ENCODE results near the gene SMIM5. TPM values are rescaled to one million over a fixed set of nuclear protein-coding genes. Genes with fewer than 3 reads are reported as not detected.

Gene SMIM5
- polyA plus RNA-seq, 12 donors: 5.3 to 12.2 (median 7.5) TPM; not detected in 1

DNA sequence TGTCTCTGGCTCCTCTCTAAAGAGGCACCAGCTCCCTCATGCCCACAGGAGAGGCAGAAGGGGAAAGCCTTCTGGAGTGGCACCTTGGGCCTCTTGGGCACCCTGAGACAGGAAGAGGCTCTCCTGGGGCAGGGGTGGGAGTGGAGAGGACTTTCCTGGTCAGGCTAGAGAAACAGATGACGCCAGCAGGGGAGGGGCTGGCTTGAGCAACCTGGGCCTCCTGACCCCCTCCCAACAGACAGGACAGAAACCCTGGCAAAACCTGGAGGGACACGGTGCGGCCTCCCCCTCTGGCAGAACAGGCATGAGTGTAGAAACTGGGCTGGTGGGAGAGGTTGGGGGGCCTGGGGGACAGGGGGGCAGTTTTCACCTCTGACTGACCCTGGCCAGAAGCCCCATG lies 6.1 kb downstream of the SMIM5 start:
- DNase-seq: no peak

DNA sequence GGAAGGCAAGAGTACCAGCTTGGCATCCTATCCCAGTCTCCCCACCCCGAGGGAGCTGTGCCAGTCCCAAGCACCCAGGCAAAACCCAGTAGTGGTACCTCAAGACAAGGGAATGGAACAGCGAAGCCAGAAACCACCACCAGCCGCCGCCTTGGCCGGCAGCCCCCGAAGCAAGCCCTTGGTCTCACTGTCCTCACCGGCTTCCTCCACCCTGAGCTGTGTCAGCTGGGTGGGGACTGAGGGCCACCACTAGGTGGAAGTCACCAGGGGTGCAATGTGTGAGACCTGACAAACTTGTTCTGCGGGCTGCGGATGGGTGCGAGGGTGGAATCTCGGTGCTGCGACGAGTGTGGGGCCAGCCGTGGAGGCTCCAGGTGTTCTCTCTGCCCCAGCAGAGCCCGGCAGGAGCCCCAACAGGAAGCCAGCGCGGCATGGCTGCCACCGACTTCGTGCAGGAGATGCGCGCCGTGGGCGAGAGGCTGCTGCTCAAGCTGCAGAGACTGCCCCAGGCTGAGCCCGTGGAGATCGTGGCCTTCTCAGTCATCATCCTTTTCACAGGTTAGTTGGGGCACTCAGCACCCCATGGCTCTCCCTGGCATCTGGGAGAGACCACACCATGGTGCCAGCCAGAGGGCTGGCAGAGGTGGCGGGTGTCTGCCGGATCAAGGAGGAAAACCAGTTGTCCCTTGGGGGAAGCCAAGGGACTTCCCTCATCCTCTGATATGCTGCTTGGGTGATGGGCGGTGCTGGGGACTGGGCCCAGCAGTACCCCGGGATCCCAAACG lies 6.7 kb downstream of the SMIM5 start:
- DNase-seq: no peak

DNA sequence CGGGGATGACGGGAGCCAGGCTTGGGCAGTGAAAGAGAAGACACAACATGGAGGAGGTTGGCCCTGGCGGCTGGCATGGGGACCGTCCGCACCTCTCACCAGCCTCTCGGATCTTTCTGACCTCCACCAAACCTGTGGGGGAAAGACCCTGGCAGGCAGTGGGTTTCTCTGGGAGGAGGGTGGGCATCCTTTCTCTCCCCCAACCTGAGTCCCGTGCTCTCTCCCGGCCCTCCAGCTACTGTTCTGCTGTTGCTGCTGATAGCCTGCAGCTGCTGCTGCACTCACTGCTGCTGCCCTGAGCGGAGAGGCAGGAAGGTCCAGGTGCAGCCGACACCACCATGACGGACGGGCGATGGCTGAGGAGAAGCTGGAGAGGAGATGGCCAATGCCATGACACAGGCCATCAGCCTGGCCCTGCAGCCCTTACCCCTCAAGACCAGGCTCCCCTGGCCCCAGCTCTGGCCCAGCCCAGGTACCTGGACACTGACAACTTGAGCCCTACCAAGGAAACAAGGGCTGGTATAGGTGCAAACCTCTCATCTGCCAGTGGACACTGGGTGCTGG lies 7.4 kb downstream of the SMIM5 start:
- DNase-seq: no peak

DNA sequence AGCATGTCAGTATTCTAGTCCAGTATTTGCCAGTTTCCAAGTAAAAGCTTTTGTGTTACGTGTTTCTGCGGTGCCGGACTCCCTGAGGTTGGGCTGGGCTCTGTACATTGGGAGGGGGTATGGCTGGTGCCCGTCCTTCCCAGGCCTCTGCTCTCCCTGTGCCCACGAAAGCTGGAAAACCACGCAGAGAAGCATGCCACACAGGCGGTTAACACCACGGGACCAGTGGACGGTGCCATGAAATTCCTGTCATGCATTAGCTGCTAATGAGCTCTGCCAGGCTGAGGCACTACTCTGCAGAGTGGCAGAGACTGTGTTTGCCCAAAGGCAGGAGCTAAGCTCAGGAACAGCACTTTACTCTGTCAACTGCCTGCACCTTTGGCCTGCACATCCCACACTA lies 8.1 kb downstream of the SMIM5 start:
- no peak for DNase-seq

DNA sequence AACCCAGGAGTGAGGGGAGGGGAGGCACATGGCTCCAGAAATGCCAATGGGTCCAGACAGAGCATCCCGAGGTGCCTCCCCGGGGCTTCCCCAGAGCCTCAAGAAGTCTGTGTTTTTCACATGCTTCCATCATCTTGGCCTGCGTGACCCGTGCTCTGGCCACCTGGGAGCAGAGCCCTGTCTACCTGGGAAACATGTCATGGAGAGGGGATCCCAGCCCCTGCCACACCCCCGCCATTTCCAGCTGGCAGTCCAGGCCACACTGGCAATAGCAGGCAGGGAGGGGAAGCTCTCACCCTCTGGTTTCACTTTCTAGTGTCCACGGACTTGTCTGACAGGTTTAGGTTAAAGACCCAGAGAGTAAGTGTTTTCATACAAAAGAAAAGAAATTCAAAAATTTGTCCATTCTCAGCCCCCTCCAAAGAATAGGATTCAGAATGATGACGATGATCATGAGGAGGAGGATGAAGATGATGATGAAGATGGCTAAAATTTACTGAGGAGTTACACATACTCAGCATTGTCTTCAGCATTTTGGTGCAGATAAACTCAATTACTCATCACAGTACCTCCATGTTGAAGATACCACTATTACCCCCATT lies 9.0 kb downstream of the SMIM5 start:
- DNase-seq: no peak

DNA sequence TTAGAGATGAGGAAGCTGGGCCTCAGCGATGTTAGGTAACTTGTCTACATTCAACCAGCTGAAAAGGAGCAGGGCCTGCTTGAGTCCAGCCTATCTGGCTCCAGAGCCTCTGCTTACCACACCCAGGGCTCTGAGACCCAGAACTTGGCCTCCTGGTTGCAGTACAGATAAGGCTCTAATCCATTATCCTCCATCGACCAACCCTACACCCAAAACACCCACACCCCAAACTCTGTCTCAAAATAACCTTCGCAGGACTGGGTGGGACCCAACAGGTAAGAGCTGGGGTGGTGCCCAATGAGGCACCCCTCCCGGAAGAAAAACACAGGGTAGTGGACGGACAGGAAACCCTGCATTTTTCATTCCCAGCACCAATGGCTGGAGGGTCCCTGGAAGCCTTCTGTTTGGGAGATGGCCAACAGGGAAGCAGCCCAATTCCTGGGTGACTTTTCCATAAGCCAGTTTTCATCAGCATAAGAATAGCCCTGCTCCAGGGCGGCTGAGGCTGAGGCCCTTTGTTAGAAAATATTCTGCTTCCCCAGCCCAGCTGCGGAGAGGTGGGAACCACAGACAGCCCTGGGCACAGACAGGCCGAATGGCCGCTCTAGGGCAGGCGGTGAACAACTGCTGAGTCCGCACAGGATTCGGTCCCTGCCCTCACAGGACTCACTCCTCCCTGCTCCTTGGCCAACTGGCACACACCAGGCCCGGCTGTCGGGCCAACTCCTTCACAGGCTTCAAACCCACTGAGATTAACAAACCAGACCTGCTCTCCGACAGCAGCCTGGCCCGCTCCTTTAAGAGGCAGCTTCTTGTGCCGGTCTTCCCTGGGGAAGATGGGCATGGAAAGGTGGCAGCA lies 9.8 kb downstream of the SMIM5 start:
- no peak for DNase-seq

DNA sequence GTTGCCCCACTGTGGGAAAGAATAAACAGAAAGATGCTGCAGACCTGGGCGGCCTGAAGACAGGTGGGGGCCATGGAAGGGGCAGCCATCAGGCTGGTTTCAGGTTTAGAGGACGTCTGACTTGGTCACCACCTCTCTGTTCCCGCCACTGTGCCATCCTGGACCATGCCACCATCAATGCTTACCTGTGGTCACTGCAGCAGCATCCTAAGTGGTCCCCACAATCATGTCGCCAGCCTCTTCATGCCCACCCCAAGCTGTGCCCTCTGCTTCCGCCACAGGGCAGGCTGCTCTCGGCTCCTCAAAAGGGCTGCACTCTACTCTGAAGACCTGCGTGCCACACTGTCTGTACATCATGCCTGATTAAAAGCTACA lies 10.4 kb downstream of the SMIM5 start:
- DNase-seq: no peak

DNA sequence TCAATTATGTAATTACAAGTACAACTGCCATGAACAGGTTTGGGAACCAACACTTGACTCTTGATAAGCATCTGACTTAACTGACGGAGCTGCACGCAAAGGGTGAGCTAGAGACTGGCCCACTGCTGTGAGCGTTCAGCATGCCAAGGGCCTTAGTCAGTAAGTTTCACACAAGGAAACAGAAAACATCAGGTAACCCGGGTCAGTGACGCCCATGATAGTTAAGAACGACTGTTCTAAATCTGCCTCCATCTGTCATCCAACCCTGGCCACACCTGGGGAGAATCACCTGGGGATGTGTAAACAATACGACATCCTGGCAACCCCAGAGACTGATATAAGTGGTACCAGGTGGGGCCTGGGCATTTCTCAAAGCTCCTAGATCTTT lies 12.3 kb downstream of the SMIM5 start:
- no peak for DNase-seq

DNA sequence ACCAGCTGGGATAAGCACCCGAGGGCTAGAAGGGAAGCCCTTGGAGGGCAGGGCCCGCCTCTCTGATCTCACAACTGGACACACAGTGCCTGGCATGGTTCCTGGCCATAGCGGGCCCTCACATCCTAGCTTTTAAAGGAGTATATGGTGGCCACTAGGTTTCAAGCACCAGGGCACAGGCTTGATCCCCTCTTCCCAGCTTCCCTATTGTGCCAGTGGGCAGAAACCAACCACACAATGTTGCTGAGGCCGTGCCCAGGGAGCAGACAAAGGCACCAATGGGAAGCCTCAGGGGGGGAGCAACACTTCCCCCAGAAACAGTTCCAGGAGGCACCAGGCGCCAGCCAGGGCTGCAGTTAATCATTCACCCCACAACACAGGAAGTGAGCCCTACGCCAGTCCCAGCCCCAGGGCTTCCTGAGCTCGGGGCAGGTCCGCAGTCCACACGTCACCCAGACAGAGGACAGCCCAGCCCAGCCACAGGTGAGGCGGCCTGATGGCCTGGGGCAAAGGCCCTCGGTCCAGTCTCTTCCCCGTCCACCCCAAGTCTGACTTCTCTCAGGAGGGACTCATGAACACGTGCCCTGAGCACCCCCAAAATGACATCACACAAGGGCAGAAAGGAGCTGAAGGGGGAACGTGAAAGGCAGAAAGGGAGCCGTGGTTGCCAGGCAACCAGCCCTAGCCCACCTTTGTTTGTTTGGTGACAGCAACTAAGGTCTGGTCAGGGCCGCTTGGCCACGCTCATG lies 12.8 kb downstream of the SMIM5 start:
- DNase-seq: no peak

DNA sequence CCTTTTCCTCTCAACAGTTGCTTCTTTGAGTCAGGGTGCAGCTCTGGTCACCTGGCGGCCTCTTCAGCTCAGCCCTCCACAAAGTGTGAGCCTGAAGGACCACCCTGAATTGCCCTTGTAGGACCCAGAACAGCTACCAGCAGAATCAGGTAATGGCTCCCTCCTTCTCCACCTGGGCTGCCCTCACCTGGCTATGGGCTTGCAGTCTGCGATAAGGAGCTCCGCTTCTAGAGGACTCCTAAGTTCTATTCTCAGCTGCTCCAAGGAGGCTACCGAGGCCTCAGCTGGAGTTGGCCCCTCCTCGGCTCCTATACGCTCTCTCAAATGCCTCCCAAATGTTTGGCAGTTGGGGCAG lies 13.4 kb downstream of the SMIM5 start:
- DNase-seq: no peak

DNA sequence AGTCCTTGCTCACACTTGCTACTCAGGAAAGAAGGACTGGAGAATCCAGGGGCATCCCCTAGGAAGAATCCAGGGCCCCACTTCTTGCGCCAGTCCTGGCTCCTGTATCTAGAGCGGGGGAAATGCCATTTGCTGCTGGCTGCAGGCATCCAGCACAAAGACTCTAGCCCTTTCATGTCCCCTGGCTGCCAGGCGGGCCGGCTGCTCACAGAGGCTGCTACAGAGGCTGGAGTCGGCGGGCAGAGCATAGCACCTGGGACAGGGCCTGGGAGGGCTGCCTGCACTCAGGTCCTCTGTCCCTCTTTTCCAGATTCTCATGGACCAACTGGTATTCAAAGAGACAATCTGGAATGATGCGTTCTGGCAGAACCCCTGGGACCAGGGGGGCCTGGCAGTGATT lies 13.8 kb downstream of the SMIM5 start:
- no peak for DNase-seq

DNA sequence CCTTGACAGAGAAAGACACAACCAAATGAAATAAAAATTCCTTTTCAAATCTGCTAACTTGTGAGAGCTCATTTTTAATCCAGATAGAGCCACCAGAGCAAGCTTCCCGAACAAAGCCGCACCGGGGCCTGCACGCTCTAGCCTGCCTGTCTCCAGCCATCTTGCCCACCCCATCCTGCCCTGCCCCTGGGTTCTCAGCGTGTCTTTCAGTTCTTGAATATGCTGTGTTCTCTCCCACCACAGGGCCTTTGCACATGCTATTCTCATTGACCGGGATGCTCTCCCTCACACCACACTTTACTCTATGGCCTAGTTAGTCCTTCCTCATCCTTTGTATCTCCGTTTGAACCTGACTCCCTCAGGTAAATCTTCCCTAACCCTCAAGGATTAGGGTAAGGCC lies 14.7 kb downstream of the SMIM5 start:
- DNase-seq: no peak

DNA sequence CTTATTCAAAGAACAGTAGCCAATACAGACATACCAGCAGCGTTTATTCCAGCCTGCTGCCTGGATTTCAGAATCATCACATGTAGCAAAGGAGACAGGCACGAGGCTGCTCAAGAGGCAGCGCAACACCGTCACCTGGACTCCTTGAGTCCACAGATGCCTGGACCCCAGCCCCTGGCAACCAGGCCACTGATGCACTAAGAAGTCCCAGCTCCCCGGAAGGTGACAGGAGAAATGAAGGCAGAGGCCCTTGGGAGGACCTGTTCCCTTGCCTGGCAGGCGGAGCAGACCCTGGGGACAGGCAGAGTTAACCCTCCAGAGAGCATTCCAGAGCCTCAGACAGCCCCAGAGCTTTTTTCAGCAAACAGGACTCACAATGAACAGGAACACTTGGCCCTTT lies 16.5 kb downstream of the SMIM5 start:
- no peak for DNase-seq

DNA sequence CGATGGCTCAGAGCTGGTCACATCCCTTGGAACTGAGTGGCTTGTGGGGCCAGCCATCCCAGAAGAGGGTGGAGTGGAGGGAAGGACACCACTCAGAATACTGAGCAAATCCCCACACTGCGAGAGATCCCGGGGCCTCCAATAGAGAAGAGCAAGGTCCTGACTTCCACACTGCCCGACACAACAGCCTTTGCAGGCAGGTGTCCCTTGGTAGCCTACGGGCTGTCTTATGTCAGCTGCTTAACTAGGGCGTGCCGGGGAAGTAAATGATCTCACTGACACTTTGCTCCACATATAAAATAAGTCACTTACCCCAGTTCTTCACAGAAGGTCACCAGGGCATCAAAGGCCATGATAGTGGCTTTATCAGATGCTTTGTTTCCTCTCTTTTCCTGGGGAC lies 17.6 kb downstream of the SMIM5 start:
- DNase-seq: no peak

DNA sequence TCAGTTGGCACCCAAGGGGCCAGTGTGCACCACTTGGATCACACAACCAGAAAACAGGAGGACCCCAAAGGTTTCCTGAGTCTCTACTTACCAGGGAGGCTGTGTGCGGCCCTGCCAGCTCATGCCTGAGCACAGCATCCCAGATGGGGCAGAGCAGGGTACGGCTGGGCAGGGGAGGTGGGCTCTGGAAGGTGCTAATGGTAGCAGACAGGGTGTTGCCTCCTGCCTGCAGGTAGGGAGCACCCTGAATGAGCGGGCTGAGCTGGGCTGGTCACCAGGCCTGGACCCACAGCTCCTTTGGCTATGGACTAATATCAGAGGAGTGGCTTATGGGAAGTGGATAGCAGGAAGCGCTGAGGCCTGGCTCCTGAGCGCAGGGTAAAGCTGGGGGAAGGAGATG lies 19.1 kb downstream of the SMIM5 start:
- DNase-seq: no peak

DNA sequence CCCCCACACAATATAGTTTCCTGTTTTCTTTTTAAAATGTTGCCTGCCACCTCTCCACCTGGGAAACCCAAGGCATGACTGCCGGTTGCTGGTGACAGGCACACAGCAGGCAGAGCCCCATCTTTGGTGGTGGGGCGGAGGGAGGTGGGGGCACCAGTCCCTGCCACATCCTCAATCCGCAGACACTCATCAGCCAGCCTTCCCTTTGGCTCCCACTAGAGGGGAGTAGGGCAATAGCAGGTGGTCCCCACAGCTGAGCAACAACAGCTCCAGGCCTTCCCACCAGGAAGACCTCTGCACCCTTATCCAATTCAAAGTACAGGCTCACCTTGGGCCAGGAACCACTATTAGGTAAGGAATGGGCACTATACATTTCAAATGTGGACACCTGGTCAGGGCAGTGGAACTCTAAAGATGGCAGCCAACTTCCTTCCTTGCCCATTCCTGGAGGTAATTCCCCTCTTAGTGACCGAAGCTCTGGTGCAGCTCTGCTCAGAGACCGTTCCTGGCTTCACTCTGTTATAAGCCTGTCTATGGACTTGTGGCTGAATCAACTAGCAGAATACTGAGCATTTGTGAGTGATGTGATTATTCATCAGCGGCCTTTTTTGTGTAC lies 19.8 kb downstream of the SMIM5 start:
- no peak for DNase-seq

DNA sequence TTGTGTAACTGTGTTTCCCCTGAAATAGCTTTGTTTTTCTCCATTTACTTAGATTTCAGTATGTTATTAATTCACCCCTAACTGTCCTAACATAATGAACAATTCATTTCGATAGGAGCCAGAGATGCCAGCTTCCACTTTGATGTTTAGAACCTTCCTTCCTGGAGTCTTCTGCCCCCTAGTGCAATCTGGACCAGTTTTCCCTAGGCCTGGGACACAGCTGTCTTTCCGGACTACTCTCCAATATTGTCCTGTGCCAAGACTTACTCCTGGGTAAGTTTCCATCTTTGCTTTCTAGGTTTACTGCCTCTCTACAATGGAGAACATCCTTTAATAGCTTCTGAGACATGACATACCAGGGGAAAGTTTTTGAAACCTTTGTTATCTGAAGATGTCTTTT lies 20.9 kb downstream of the SMIM5 start:
- DNase-seq: no peak

DNA sequence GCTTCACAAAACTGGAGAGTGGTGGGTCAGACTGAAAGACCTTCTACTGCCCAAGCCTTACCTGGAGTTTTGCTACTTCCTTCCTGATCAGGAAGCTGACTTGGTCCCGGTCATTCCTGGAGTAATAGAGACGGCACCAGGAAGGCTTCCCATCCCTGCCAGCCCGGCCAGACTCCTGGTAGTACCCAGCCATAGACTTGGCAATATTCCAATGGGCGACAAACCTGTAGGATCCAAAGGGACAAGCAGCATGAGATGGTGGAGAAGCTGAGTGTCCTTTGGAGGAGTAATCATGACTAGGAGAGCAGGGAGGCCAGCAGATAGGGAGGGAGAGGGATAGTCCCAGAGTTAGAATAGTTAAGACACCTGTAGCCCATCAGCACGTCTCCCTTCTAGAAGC lies 25.0 kb downstream of the SMIM5 start:
- DNase-seq: no peak

DNA sequence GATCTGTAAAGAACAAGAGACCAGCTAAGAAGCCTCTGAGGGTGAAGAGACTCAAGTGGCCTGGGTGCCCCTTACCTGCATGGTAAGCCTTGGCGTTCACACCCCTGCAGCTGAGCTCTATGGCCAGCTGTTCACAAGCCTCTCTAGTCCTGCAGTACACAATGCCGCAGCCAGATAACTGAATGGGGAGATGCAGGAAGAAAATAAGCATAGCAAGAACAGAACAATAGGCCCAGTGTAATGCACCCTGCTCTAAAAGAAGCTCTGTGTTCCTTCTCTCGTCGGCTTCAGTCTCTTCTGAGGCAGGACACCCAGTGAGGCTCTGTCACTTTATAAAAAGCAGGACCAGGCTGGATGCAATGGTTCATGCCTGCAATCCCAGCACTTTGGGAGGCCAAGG lies 28.3 kb downstream of the SMIM5 start:
- no peak for DNase-seq

DNA sequence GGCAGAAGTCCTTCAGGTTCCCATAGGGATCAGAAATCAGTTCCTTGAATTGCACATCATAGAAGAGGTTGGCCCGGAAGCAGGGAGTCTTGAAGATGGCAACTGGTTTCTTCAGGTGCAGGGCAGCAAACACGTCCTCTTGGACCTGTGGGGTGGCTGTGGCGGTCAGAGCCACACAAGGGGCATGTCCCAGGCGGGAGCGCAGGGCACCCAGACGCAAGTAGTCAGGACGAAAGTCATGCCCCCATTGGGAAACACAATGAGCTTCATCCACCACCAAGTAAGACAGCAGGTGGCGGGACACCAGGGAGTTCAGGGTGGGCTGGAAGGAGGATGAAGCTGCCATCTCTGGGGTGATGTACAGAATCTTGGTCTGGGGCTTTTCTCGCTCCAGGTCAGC lies 29.3 kb downstream of the SMIM5 start:
- DNase-seq: no peak

DNA sequence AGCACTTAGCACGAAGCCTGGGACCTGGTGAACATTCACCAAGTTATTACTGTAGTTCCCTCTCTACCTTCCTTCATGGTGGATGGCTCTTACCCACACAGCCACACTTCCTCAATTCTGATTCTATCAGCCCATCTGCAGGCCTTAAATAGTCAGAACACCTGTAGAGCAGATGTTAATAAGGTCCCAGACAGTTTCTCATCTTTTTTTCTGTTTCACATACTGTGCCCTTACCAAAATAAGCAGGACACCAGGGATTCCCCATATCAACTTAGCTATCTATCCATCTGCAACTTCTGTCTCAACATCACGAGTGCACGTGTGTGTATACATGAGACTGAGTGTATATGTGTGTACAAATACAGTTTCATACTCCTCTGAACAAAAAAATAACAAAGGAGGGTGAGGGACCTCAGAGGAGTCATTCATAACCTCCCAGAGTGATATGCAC lies 30.9 kb downstream of the SMIM5 start:
- DNase-seq: no peak

DNA sequence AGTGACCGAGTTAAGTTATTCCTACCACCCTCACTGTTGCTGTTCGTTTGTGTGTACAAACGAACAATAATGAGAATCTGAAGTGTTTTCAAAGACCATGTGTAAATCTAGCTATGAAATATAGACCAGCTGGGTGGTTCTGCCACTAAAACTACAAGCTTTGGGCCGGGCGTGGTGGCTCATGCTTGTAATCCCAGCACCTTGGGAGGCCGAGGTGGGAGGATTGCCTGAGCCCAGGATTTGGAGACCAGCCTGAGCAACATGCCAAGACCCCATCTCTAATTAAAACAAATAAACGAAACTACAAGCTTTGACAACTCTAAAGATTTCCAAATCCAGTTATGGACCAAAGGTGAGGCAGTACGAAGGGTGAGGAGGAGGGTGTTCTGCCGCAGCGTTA lies 32.7 kb downstream of the SMIM5 start:
- no peak for DNase-seq

Measured in muscle of arm (tissue), 12 donors.